ENCODE data around the gene HOPX. TPM values are rescaled to one million over a fixed set of nuclear protein-coding genes. Genes with fewer than 3 reads are reported as not detected.

The HOPX gene
- polyA plus RNA-seq, 1 experiment: not detected

- peaks cover 3% of the 10 kb centered on the region for H3K27me3 ChIP-seq (ENCODE audit: control insufficient read depth, insufficient read depth, low read length)
- ChIA-PET POLR2A (no interaction called here), CTCF (no interaction called here)
- TF ChIP-seq, protein P1, sequence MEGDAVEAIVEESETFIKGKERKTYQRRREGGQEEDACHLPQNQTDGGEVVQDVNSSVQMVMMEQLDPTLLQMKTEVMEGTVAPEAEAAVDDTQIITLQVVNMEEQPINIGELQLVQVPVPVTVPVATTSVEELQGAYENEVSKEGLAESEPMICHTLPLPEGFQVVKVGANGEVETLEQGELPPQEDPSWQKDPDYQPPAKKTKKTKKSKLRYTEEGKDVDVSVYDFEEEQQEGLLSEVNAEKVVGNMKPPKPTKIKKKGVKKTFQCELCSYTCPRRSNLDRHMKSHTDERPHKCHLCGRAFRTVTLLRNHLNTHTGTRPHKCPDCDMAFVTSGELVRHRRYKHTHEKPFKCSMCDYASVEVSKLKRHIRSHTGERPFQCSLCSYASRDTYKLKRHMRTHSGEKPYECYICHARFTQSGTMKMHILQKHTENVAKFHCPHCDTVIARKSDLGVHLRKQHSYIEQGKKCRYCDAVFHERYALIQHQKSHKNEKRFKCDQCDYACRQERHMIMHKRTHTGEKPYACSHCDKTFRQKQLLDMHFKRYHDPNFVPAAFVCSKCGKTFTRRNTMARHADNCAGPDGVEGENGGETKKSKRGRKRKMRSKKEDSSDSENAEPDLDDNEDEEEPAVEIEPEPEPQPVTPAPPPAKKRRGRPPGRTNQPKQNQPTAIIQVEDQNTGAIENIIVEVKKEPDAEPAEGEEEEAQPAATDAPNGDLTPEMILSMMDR (IDR thresholded peaks at IDR 0.05; ENCODE audit: insufficient read depth, low read depth, low read length): no peak
- no peak overlapping the region for H3K4me3 ChIP-seq (ENCODE audit: low read depth, low read length)
- H3K36me3 ChIP-seq (ENCODE audit: control insufficient read depth, insufficient read depth, low read length): no peaks in the 10 kb centered on the region
- no peak for DNase-seq (ENCODE audit: low read depth)
Measured at GRCh38 chr4:56689201-56689969, 8.3 kb upstream of the HOPX start.

- peaks cover 3% of the 10 kb centered on the region for H3K27me3 ChIP-seq (ENCODE audit: control insufficient read depth, insufficient read depth, low read length)
- CTCF ChIA-PET: no interaction called here
- POLR2A ChIA-PET: no interaction called here
- no peak overlapping the region for H3K4me3 ChIP-seq (ENCODE audit: low read depth, low read length)
- no peaks in the 10 kb centered on the region for H3K36me3 ChIP-seq (ENCODE audit: control insufficient read depth, insufficient read depth, low read length)
- TF ChIP-seq, protein P1 (IDR thresholded peaks at IDR 0.05; ENCODE audit: insufficient read depth, low read depth, low read length): no peak
- no peak for DNase-seq (ENCODE audit: low read depth)
Measured at GRCh38 chr4:56688094-56688647, 7.1 kb upstream of the HOPX start.

- TF ChIP-seq, protein P1 (IDR thresholded peaks at IDR 0.05; ENCODE audit: insufficient read depth, low read depth, low read length): no peak
- H3K36me3 ChIP-seq (ENCODE audit: control insufficient read depth, insufficient read depth, low read length): no peaks in the 10 kb centered on the region
- DNase-seq (ENCODE audit: low read depth): no peak
- H3K4me3 ChIP-seq (ENCODE audit: low read depth, low read length): no peak overlapping the region
- CTCF ChIA-PET: no interaction called here
- H3K27me3 ChIP-seq (ENCODE audit: control insufficient read depth, insufficient read depth, low read length): peaks cover 3% of the 10 kb centered on the region
- POLR2A ChIA-PET: no interaction called here
Measured at GRCh38 chr4:56686537-56687231, 5.6 kb upstream of the HOPX start.

GRCh38 chr4:56684320-56685050, 3.4 kb upstream of the HOPX start:
- TF ChIP-seq, protein P1 (IDR thresholded peaks at IDR 0.05; ENCODE audit: insufficient read depth, low read depth, low read length): no peak
- H3K36me3 ChIP-seq (ENCODE audit: control insufficient read depth, insufficient read depth, low read length): no peaks in the 10 kb centered on the region
- DNase-seq (ENCODE audit: low read depth): no peak
- ChIA-PET CTCF (no interaction called here), POLR2A (no interaction called here)
- peaks cover 12% of the 10 kb centered on the region for H3K27me3 ChIP-seq (ENCODE audit: control insufficient read depth, insufficient read depth, low read length)
- no peak overlapping the region for H3K4me3 ChIP-seq (ENCODE audit: low read depth, low read length)

DNA sequence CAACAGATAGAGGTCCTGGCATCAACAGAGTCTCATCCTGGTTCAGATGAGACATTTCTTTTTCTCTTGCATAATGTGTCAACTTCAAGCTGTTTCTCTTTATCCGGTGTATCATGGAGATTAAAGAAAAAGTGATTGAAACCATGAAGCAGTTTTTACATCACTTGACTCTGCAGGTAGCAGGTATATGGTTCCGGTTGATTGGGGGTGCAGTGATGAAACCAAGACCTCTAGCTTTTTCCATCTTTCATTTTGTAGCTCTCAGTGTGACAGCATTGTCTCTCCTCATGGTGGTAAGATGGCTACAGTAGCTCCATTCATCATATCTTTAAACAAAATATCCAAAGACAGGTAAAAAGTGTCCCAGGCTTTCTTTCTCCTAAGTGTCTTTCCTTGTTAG, 2.4 kb upstream of the HOPX start:
- TF ChIP-seq, protein P1 (IDR thresholded peaks at IDR 0.05; ENCODE audit: insufficient read depth, low read depth, low read length): no peak
- H3K4me3 ChIP-seq (ENCODE audit: low read depth, low read length): no peak overlapping the region
- ChIA-PET POLR2A (no interaction called here), CTCF (no interaction called here)
- H3K36me3 ChIP-seq (ENCODE audit: control insufficient read depth, insufficient read depth, low read length): no peaks in the 10 kb centered on the region
- DNase-seq (ENCODE audit: low read depth): no peak
- H3K27me3 ChIP-seq (ENCODE audit: control insufficient read depth, insufficient read depth, low read length): peaks cover 11% of the 10 kb centered on the region

Data from BJ (cell line).